Liver (tissue), 3 donors: Measurements from ENCODE around the gene C1QTNF1.

ENCODE experiments used
- FOXA1 ChIP-seq: IDR thresholded peaks from 2 replicates; pipeline ENCODE4 v1.6.1; 2016; ENCODE audit warnings: antibody characterized with exemption
- GABPA ChIP-seq, 2 donors: IDR thresholded peaks in 1 of 2; conservative IDR thresholded peaks in 1 of 2; 2 replicates each; pipeline ENCODE4 v1.6.1; 2016; ENCODE audit warnings: antibody characterized with exemption in 2 of 2, mild to moderate bottlenecking in 1 of 2, moderate library complexity in 1 of 2
- JUND ChIP-seq, 2 donors: IDR thresholded peaks; 2 replicates each; pipeline ENCODE4 v1.6.1; 2016; ENCODE audit warnings: antibody characterized with exemption in 2 of 2
- RAD21 ChIP-seq, 2 donors: IDR thresholded peaks; 2 replicates each; pipeline ENCODE4 v1.6.1; 2016; ENCODE audit warnings: antibody characterized with exemption in 2 of 2, mild to moderate bottlenecking in 2 of 2
- SP1 ChIP-seq: IDR thresholded peaks from 2 replicates; pipeline ENCODE4 v1.6.1; 2018; ENCODE audit warnings: antibody characterized with exemption, mild to moderate bottlenecking
- YY1 ChIP-seq: IDR thresholded peaks from 2 replicates; pipeline ENCODE4 v1.6.1; 2016; ENCODE audit warnings: antibody characterized with exemption, mild to moderate bottlenecking
- TF ChIP-seq, protein P1 (sequence below): fragments of 150-350 bp; IDR thresholded peaks from 2 replicates; pipeline ENCODE4 v1.5.1; 2017; ENCODE audit warnings: improper control_type of control experiment, low read depth, low read length; ENCODE audit not compliant: missing input control
- TF ChIP-seq, protein P2 (sequence below): IDR thresholded peaks from 2 replicates; pipeline ENCODE4 v1.6.1; 2016; ENCODE audit warnings: antibody characterized with exemption
- TF ChIP-seq, protein P3 (sequence below): IDR thresholded peaks from 2 replicates; pipeline ENCODE4 v1.6.1; 2016; ENCODE audit warnings: antibody characterized with exemption
- TF ChIP-seq, protein P4 (sequence below): IDR thresholded peaks from 2 replicates; pipeline ENCODE4 v1.6.1; 2016; ENCODE audit warnings: antibody characterized with exemption, mild to moderate bottlenecking
- TF ChIP-seq, protein P5 (sequence below): IDR thresholded peaks from 2 replicates; pipeline ENCODE4 v1.6.1; 2016; ENCODE audit warnings: antibody characterized with exemption
- donor health status: healthy.
- donor health status: healthy.

DNA sequence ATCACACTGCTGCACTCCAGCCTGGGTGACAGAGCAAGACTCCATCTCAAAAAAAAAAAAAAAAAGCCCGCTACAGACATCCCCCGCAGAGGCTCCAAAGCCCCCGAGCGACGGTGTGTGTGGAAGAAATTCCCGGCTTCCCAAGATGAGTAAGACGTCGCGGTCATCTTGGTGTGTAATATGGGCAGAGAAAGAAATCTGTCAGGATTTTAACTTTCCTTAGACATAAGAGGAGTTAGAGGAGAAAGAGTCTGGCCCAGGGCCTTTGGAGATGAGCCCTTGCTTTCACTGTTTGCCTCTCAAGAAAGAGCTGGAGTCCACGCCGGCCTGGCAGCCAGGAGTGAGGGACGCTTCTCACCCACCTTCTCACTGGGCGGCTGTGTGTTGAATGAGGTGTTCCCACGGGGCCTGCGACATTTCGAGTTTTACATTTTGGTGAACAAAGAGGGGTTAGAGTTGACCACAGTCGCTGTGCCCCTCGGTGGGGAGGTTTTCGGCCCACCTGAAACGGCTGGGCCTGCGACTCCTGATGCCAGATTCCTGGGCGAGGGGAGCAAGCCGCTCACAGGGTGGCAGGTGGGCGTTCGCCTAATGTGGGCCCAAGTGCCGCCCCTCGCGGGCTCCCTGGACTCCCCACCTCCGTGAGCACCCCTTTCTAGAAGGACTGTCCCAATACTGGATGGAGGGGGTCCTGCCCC, 17.9 kb downstream of the C1QTNF1 start:
- no peak for TF ChIP-seq YY1
- TF ChIP-seq, protein P1, sequence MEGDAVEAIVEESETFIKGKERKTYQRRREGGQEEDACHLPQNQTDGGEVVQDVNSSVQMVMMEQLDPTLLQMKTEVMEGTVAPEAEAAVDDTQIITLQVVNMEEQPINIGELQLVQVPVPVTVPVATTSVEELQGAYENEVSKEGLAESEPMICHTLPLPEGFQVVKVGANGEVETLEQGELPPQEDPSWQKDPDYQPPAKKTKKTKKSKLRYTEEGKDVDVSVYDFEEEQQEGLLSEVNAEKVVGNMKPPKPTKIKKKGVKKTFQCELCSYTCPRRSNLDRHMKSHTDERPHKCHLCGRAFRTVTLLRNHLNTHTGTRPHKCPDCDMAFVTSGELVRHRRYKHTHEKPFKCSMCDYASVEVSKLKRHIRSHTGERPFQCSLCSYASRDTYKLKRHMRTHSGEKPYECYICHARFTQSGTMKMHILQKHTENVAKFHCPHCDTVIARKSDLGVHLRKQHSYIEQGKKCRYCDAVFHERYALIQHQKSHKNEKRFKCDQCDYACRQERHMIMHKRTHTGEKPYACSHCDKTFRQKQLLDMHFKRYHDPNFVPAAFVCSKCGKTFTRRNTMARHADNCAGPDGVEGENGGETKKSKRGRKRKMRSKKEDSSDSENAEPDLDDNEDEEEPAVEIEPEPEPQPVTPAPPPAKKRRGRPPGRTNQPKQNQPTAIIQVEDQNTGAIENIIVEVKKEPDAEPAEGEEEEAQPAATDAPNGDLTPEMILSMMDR = no peak
- no peak for TF ChIP-seq RAD21 (IDR thresholded peaks at IDR 0.05)
- TF ChIP-seq, protein P2, sequence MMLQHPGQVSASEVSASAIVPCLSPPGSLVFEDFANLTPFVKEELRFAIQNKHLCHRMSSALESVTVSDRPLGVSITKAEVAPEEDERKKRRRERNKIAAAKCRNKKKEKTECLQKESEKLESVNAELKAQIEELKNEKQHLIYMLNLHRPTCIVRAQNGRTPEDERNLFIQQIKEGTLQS = no peak
- TF ChIP-seq, protein P3, sequence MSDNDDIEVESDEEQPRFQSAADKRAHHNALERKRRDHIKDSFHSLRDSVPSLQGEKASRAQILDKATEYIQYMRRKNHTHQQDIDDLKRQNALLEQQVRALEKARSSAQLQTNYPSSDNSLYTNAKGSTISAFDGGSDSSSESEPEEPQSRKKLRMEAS = no peak
- TF ChIP-seq, protein P4, sequence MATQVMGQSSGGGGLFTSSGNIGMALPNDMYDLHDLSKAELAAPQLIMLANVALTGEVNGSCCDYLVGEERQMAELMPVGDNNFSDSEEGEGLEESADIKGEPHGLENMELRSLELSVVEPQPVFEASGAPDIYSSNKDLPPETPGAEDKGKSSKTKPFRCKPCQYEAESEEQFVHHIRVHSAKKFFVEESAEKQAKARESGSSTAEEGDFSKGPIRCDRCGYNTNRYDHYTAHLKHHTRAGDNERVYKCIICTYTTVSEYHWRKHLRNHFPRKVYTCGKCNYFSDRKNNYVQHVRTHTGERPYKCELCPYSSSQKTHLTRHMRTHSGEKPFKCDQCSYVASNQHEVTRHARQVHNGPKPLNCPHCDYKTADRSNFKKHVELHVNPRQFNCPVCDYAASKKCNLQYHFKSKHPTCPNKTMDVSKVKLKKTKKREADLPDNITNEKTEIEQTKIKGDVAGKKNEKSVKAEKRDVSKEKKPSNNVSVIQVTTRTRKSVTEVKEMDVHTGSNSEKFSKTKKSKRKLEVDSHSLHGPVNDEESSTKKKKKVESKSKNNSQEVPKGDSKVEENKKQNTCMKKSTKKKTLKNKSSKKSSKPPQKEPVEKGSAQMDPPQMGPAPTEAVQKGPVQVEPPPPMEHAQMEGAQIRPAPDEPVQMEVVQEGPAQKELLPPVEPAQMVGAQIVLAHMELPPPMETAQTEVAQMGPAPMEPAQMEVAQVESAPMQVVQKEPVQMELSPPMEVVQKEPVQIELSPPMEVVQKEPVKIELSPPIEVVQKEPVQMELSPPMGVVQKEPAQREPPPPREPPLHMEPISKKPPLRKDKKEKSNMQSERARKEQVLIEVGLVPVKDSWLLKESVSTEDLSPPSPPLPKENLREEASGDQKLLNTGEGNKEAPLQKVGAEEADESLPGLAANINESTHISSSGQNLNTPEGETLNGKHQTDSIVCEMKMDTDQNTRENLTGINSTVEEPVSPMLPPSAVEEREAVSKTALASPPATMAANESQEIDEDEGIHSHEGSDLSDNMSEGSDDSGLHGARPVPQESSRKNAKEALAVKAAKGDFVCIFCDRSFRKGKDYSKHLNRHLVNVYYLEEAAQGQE = no peak
- TF ChIP-seq GABPA (IDR thresholded peaks at IDR 0.05 in 1 of 2, conservative IDR thresholded peaks at IDR 0.05 in 1 of 2) = no peak
- TF ChIP-seq, protein P5, sequence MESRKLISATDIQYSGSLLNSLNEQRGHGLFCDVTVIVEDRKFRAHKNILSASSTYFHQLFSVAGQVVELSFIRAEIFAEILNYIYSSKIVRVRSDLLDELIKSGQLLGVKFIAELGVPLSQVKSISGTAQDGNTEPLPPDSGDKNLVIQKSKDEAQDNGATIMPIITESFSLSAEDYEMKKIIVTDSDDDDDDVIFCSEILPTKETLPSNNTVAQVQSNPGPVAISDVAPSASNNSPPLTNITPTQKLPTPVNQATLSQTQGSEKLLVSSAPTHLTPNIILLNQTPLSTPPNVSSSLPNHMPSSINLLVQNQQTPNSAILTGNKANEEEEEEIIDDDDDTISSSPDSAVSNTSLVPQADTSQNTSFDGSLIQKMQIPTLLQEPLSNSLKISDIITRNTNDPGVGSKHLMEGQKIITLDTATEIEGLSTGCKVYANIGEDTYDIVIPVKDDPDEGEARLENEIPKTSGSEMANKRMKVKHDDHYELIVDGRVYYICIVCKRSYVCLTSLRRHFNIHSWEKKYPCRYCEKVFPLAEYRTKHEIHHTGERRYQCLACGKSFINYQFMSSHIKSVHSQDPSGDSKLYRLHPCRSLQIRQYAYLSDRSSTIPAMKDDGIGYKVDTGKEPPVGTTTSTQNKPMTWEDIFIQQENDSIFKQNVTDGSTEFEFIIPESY = no peak
- no peak for TF ChIP-seq FOXA1
- no peak for TF ChIP-seq JUND (IDR thresholded peaks at IDR 0.05)
- TF ChIP-seq SP1 = no peak
